ACHN (cell line): ENCODE results near the gene XYLT2.
"Not testable (repeated sequence)": the region's sequence is repeated elsewhere in the genome, so short reads cannot be mapped to it uniquely, and the experiment has no call there.

Source experiments
- DNase-seq: peaks from one replicate; pipeline ENCODE4 v3.0.0-alpha.2; 2015
- in situ Hi-C: cut with HindIII; loops from 2 replicates; pipeline ENCODE4 v1.10.0; 2017; ENCODE audit warnings: low sequenced_read_pairs, low pct_ligation_motif_present, low pct_unique_long_range_greater_than_20kb

Gene XYLT2

GRCh38 chr17:50405351-50405750 lies 59.4 kb downstream of the XYLT2 start:
- DNase-seq, in situ Hi-C loops: not testable (repeated sequence)

GRCh38 chr17:50406578-50406977 lies 60.7 kb downstream of the XYLT2 start:
- in situ Hi-C loops, result no loop called here
- no peak for DNase-seq

GRCh38 chr17:50407921-50408320 lies 62.0 kb downstream of the XYLT2 start:
- in situ Hi-C loops, result no loop called here
- DNase-seq, result no peak
